Activated T-cell treated with anti-CD3 and anti-CD28 coated beads for 1 hour (primary cell): ENCODE measurements around the gene IPCEF1.
"Not testable (repeated sequence)": the region's sequence is repeated elsewhere in the genome, so short reads cannot be mapped to it uniquely, and the experiment has no call there.

Experiments used
- DNase-seq: peaks from one replicate; pipeline ENCODE4 v3.0.0-alpha.2; 2020; ENCODE audit warnings: low read depth

IPCEF1 gene

DNA sequence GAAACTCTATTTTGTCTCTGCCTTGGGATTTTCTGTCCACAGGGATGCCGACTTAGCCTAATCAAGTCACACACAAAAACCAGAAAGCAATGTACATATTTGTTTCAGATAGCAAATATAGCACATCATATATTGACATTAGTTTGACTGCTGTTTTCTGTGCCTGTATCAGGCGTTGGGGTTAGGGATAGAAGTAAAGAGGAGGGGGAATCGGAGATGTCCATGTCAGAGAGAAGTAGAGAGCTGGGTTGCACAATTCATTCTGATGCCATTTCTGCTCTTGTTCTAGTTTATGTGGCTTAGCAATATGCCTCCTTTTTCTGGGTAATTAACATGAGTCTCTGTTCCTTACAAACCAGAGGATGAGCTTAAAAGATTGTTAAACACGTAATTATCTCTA, 14.7 kb upstream of the IPCEF1 start:
- DNase-seq: no peak

- DNase-seq: no peak
These were observed 13.9 kb upstream of the IPCEF1 start for GRCh38 chr6:154370545-154370944.

DNA sequence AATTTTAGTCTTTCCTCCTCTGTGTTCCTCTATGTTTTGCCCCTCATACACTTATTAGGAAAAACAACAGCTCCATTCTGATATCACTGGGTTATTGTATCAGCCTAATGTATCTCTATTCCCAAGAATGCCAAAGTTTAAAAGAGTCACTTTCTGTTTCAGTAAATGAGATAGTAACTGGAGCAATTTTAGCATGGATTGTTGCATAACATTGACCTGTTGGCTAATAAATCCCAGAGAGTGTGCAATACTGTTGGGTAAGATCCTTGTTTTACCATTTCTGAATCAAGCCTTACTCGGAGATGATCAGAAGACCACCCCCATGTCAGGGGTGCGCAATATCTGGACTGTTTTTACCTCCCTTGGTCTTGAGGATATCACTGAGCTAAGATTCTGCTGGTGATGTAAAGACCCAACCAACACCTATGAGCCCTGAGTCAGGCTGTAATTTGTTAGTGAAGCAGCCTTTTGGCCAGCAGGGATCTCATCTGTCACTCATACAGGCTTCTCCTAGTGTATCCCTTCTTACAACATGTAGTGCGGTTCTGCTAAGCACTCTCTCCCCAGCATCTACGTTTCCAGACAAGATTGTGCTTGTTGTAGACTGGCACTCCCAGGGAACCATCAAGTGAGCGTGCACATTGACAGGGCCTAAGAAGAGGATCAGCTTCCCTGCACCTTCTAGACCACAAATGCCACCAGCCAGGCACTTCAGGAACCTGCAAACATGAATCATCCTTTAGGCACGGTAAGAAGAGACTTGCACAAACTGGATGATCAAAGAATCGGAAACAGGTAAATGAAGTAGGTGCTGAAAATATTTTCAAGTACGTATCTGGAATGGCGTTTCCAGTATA, 11.5 kb upstream of the IPCEF1 start:
- DNase-seq: no peak

DNA sequence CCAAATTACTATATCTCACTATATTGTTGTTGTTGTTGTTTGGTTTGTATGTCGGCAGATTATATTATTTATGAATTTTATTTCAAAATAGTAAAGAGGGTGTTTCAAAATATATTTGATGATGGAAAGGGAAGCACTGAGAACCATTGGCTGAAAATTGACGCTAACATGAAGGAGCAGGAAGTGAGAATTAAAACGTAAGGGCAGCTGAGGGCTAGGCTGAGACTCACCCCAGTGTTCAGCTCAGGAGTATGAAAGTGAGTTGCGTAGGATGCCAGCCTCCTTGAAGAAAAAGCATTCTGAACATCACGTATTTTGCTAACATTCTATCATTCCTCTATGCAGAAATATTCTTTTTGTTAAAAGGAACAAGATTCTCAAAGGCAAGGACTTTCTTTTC, 10.7 kb upstream of the IPCEF1 start:
- DNase-seq: no peak

DNA sequence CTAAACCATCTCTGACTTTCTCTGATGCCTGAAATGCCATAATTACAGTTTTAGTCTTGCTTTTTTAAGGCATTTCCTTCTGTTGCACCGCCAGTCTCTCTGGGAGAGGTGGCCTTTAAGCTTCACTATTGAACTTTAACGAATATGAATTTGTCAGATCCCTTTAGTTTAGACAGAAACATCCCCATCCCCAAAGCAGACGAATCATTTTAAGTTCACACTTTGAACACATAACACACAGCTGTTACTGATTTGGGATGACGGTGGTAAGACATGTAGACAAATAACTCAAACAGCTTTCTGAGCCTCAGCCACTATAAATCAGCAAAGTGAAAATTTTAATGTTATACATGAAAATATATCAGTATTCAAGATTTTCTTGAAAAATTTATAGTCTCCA, 7.2 kb upstream of the IPCEF1 start:
- DNase-seq: no peak

DNA sequence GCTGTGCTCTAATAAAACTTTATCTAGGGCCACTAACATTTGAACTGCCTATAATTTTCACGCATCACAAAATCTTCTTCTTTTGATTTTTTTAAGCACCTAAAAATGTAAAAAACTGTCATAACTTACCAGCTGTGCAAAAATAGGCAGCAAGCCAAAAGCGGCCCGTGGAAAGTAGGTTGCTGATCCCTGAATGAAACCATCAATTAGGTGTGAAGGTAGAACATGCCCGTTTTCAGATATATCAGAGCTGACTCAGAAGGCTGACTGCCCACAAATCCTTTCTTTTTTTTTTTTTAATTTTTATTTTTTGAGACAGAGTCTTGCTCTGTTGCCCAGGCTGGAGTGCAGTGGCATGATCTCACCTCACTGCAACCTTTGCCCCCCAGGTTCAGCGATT, 4.9 kb upstream of the IPCEF1 start:
- DNase-seq: no peak

DNA sequence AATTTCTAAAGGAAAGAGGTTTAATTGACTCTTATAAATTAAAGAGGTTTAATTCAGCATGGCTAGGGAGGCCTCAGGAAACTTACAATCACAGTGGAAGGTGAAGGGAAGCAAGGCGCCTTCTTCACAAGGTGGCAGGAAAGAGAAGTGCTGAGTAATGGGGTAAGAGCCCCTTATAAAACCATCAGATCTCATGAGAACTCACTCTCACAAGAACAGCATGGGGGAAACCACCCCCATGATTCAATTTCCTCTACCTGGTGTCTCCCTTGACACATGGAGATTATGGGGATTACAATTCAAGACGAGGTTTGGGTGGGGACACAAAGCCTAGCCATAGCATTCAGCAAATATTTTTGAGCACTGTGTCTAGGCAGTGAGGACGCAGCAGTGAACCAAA, 3.9 kb upstream of the IPCEF1 start:
- DNase-seq: no peak

DNA sequence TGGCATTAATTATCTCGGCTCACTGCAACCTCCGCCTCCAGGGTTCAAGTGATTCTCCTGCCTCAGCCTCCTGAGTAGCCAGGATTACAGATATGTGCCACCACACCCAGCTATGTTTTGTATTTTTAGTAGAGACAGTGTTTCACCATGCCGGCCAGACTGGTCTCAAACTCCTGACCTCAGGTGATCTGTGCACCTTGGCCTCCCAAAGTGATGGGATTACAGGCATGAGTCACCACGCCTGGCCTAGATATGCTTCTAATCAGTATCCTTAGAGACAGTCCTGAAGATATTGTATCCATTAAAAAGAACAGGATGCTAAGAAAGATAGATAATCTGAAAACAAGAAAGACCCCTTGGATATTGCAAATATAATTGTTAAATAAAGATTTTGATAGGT, 3.1 kb upstream of the IPCEF1 start:
- no peak for DNase-seq

- DNase-seq: no peak
These were observed 2.6 kb upstream of the IPCEF1 start for GRCh38 chr6:154359161-154359574.

GRCh38 chr6:154358019-154358545, 1.5 kb upstream of the IPCEF1 start:
- DNase-seq: no peak

GRCh38 chr6:154356113-154356512, 490 bp downstream of the IPCEF1 start:
- no peak for DNase-seq

DNA sequence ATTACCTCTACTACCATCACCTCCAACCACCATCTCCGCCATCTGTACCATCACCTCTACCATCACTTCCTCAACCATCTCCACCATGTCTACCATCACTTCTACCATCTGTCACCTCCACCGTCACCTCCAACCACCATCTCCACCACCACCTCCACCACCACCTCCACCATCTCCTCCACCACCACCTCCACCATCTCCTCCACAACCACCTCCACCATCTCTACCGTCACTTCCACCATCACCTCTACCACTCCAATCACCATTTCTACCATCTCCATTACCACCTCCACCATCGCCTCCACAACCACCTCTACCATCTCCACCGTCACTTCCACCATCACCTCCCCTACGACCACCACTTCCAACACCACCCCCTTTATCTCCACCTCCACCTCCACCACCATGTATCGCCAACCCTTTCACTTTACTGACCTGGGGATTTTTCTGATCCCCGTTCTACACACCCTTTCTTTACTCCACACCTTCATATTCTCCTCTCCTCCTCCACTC, 2.3 kb downstream of the IPCEF1 start:
- DNase-seq: no peak

DNA sequence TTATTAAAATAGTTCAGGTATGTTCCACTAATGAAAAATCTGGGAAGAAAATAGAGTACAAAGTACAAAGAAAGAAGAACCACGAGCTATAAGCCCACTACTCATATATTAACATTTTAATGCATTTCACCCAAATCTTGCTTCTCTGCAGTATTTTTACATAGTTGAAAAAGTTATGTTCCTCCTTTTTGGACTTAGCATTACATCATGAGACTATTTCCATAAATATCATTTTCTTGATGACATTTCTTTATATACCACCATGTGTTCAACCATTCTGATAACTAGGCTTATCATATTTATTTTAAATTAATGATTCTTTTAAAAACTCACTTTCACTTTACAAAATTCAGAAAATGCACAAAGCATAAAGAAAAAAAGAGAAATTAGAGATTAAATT, 3.0 kb downstream of the IPCEF1 start:
- DNase-seq: no peak

DNA sequence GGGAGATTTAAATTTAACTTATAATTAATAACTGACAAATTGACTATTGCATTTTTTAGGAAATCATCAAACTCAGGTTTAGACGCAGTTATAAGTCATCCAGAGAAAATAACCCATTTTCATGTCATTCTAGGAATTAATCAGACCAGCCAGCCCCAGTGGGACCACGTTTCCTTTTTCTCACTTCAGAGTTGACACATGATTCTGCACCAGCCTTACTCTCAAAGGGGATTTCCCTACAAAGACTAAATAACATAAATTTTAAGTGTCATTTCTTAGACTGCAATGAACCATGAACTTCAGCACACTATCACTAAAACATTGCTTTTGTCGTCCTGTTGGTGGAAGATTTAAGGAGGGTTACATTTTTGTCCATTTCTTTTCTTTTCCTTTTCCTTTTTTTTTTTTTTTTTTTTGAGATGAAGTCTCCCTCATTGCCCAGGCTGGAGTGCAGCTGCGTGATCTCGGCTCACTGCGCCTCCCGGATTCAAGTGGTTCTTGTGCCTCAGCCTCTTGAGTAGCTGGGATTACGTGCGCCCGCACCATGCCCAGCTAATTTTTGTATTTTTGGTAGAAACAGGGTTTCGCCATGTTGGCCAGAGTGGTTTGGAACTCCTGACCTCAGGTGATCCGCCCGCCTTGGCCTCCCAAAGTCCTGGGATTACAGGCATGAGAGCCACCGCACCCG, 3.6 kb downstream of the IPCEF1 start:
- no peak for DNase-seq

GRCh38 chr6:154350293-154350692, 6.3 kb downstream of the IPCEF1 start:
- no peak for DNase-seq

GRCh38 chr6:154347981-154348380, 8.6 kb downstream of the IPCEF1 start:
- DNase-seq: no peak

- no peak for DNase-seq
These were observed 10.8 kb downstream of the IPCEF1 start for GRCh38 chr6:154345811-154346210.

DNA sequence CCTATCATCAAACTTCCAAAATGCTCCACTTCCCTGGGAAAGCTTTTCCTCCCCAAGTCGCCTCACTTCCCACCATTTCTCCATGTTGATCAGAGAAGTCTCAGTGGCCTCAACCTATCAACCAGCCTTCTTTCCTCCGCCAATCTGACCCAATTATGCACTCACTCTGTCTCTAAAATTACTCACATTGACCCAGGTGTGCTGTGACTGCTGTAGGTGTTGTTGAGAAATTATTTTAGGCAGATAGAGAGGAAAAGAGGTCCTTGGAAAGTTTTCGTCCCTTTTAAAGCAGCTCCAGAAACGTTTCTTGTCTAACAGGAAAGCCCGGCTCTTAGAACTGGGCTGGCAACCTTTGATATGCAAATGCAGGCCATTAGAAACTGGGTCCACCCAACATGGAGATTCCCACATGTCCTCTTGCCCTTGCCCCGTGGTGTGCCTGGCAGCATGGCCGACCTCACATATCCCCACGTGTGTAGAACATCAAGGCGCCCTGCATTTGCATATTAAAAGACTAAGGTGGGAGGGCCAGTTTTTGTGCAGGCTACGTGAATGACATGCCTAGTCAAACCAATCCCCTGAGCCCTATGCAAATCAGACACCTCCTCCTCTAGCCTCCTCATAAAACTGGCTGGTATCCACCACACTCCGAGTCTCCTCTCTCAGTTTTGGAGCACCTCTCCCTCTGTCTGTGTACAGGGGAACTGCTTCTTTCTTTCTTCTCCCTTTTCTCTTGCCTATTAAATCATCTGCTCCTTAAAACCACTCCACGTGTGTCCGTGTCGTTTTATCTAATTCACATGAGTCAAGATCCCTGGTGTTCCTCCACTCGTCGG, 12.9 kb downstream of the IPCEF1 start:
- DNase-seq: no peak

DNA sequence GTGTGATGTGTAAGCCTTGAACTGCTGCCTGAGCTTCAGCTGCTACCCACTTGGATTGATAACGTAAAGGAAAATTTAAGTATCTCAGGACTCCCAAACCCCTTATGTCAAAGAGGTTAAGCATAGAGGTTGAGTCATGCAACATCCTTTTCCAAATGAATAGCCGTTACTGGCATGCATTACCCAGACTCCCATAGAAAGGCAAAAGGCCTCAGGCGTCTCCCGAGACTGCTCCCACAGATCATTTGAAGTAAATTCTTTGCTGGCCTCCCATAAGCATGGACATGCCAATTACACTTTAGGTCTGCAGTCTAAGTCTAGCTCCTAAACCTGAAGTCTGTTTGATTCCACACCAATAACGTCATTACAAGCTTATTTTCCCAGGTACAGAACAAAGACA, 14.7 kb downstream of the IPCEF1 start:
- no peak for DNase-seq

- no peak for DNase-seq
These were observed 15.3 kb downstream of the IPCEF1 start for GRCh38 chr6:154341336-154341735.

GRCh38 chr6:154337406-154338005, 19.1 kb downstream of the IPCEF1 start:
- DNase-seq: no peak

DNA sequence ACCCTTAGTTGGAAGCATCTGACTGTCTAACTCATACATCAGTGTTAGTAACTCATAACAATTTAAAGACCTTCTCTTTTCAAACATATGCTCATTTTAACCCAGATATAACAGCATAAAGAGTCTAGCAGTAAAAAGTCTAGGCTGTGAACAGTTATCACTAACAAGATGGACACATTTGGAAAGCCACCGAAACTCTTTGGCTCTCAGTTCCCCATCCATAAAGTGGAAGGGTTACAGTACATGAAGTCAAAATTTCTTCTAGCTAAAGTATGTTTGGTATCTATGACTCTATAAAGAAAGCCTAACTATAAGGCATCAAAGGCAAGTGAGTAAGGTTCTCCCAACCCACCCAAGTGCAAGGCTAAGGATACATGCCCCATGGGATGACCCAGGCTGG, 22.5 kb downstream of the IPCEF1 start:
- not testable (repeated sequence) for DNase-seq
